HG02884 (cell line): Measurements from ENCODE around the gene CCDC24.

ENCODE experiments used
- ATAC-seq: cut with Tn5 transposase; IDR thresholded peaks from one replicate; pipeline ENCODE4 v1.9.1; 2021; ENCODE audit warnings: mild to moderate bottlenecking, moderate library complexity; ENCODE audit not compliant: unreplicated experiment

The CCDC24 gene

GRCh38 chr1:44037154-44037553, 45.8 kb downstream of the CCDC24 start:
- ATAC-seq: no peak

- ATAC-seq: no peak
Observed at GRCh38 chr1:44038876-44039657, 47.7 kb downstream of the CCDC24 start.

GRCh38 chr1:44040418-44040817, 49.0 kb downstream of the CCDC24 start:
- ATAC-seq: no peak

GRCh38 chr1:44040846-44041245, 49.4 kb downstream of the CCDC24 start:
- ATAC-seq: no peak

GRCh38 chr1:44043176-44044070, 52.0 kb downstream of the CCDC24 start:
- ATAC-seq: no peak

GRCh38 chr1:44044071-44044801, 52.8 kb downstream of the CCDC24 start:
- ATAC-seq: no peak

GRCh38 chr1:44045064-44045463, 53.7 kb downstream of the CCDC24 start:
- ATAC-seq: no peak
